Measurements from ENCODE around the gene AOAH.
A peak's percentile ranks its signal among the peaks of the same experiment; 100 is the strongest.

The AOAH gene

GRCh38 chr7:36532981-36533499, 191.3 kb downstream of the AOAH start:
- Histone ChIP-seq H3K27me3 (ENCODE audit: insufficient read depth, low read length, poor library complexity) (no peaks in the 10 kb centered on the region), H3K4me2 (ENCODE audit: insufficient read depth, low read length) (no peak overlapping the region), H3K36me3 (ENCODE audit: insufficient read depth, low read length) (no peaks in the 10 kb centered on the region), H2AFZ (ENCODE audit: low read depth, low read length) (no peak overlapping the region), H4K20me1 (ENCODE audit: insufficient read depth, low read length) (no peaks in the 10 kb centered on the region), H3K4me1 (ENCODE audit: insufficient read depth, low read length) (peaks cover 8% of the 10 kb centered on the region), H3K79me2 (ENCODE audit: insufficient read depth, low read length) (no peaks in the 10 kb centered on the region), H3K9me3 (ENCODE audit: insufficient read depth, low read length, severe bottlenecking) (no peaks in the 10 kb centered on the region), H3K27ac (ENCODE audit: low read length) (no peak overlapping the region), H3K4me3 (ENCODE audit: low read depth in 1 of 2, low read length in 2 of 2) (no peak overlapping the region), H3K9ac (ENCODE audit: low read depth, low read length) (no peak overlapping the region)
- DNase-seq (no peak), ATAC-seq (ENCODE audit: insufficient read depth, low read depth) (no peak)
- TF ChIP-seq EZH2 (IDR thresholded peaks at IDR 0.05; ENCODE audit: borderline replicate concordance, low read depth, low read length, severe bottlenecking), result no peak
- TF ChIP-seq CTCF (IDR thresholded peaks at IDR 0.05; ENCODE audit: borderline replicate concordance, extremely low read depth, low read length, poor library complexity, severe bottlenecking), result no peak

GRCh38 chr7:36531951-36532350, 192.3 kb downstream of the AOAH start:
- no peaks in the 10 kb centered on the region for H3K27me3 ChIP-seq (ENCODE audit: insufficient read depth, low read length, poor library complexity)
- no peak for DNase-seq
- ATAC-seq (ENCODE audit: insufficient read depth, low read depth), result no peak

GRCh38 chr7:36530456-36530855, 193.8 kb downstream of the AOAH start:
- Histone ChIP-seq H3K27me3 (ENCODE audit: insufficient read depth, low read length, poor library complexity) (no peaks in the 10 kb centered on the region), H4K20me1 (ENCODE audit: insufficient read depth, low read length) (no peaks in the 10 kb centered on the region), H3K27ac (ENCODE audit: low read length) (no peak overlapping the region), H3K79me2 (ENCODE audit: insufficient read depth, low read length) (no peaks in the 10 kb centered on the region), H3K4me2 (ENCODE audit: insufficient read depth, low read length) (no peak overlapping the region), H3K4me1 (ENCODE audit: insufficient read depth, low read length) (peaks cover 28% of the 10 kb centered on the region), H3K9ac (ENCODE audit: low read depth, low read length) (no peak overlapping the region), H3K4me3 (ENCODE audit: low read depth in 1 of 2, low read length in 2 of 2) (no peak overlapping the region), H3K9me3 (ENCODE audit: insufficient read depth, low read length, severe bottlenecking) (no peaks in the 10 kb centered on the region), H3K36me3 (ENCODE audit: insufficient read depth, low read length) (no peaks in the 10 kb centered on the region), H2AFZ (ENCODE audit: low read depth, low read length) (no peak overlapping the region)
- DNase-seq (no peak), ATAC-seq (ENCODE audit: insufficient read depth, low read depth) (no peak)
- TF ChIP-seq CTCF (IDR thresholded peaks at IDR 0.05; ENCODE audit: borderline replicate concordance, extremely low read depth, low read length, poor library complexity, severe bottlenecking) (no peak), EZH2 (IDR thresholded peaks at IDR 0.05; ENCODE audit: borderline replicate concordance, low read depth, low read length, severe bottlenecking) (no peak)

More at GRCh38 chr7:36531951-36532350, 192.3 kb downstream of the AOAH start:
- Histone ChIP-seq H3K4me3 (ENCODE audit: low read depth in 1 of 2, low read length in 2 of 2) (no peak overlapping the region), H3K9me3 (ENCODE audit: insufficient read depth, low read length, severe bottlenecking) (no peaks in the 10 kb centered on the region), H4K20me1 (ENCODE audit: insufficient read depth, low read length) (no peaks in the 10 kb centered on the region), H3K79me2 (ENCODE audit: insufficient read depth, low read length) (no peaks in the 10 kb centered on the region), H3K36me3 (ENCODE audit: insufficient read depth, low read length) (no peaks in the 10 kb centered on the region), H3K4me2 (ENCODE audit: insufficient read depth, low read length) (no peak overlapping the region), H3K9ac (ENCODE audit: low read depth, low read length) (no peak overlapping the region), H2AFZ (ENCODE audit: low read depth, low read length) (no peak overlapping the region), H3K4me1 (ENCODE audit: insufficient read depth, low read length) (peaks cover 19% of the 10 kb centered on the region), H3K27ac (ENCODE audit: low read length) (no peak overlapping the region)
- TF ChIP-seq CTCF (IDR thresholded peaks at IDR 0.05; ENCODE audit: borderline replicate concordance, extremely low read depth, low read length, poor library complexity, severe bottlenecking) (no peak), EZH2 (IDR thresholded peaks at IDR 0.05; ENCODE audit: borderline replicate concordance, low read depth, low read length, severe bottlenecking) (no peak)

- Histone ChIP-seq H3K4me1 (ENCODE audit: insufficient read depth, low read length) (peaks cover 28% of the 10 kb centered on the region), H3K27me3 (ENCODE audit: insufficient read depth, low read length, poor library complexity) (no peaks in the 10 kb centered on the region), H3K79me2 (ENCODE audit: insufficient read depth, low read length) (no peaks in the 10 kb centered on the region), H3K9me3 (ENCODE audit: insufficient read depth, low read length, severe bottlenecking) (no peaks in the 10 kb centered on the region), H3K4me2 (ENCODE audit: insufficient read depth, low read length) (no peak overlapping the region), H3K9ac (ENCODE audit: low read depth, low read length) (no peak overlapping the region), H3K4me3 (ENCODE audit: low read depth in 1 of 2, low read length in 2 of 2) (no peak overlapping the region), H4K20me1 (ENCODE audit: insufficient read depth, low read length) (no peaks in the 10 kb centered on the region), H2AFZ (ENCODE audit: low read depth, low read length) (no peak overlapping the region), H3K27ac (ENCODE audit: low read length) (peak overlapping the region; percentile 32), H3K36me3 (ENCODE audit: insufficient read depth, low read length) (no peaks in the 10 kb centered on the region)
- DNase-seq (peak; percentile 28), ATAC-seq (ENCODE audit: insufficient read depth, low read depth) (peak; percentile 73)
- TF ChIP-seq EZH2 (IDR thresholded peaks at IDR 0.05; ENCODE audit: borderline replicate concordance, low read depth, low read length, severe bottlenecking), result no peak
- TF ChIP-seq CTCF (IDR thresholded peaks at IDR 0.05; ENCODE audit: borderline replicate concordance, extremely low read depth, low read length, poor library complexity, severe bottlenecking), result no peak
These were observed 196.8 kb downstream of the AOAH start for GRCh38 chr7:36527549-36527913.

All from DND-41 (cell line).